Right kidney (tissue), 9 donors: ENCODE data around the gene SEC61G.

Experiments
- DNase-seq: peaks from one replicate; pipeline ENCODE4 v3.0.0-alpha.2; 2016
- long read RNA-seq, 8 donors: transcript quantifications; one replicate each; lab custom pipeline, GENCODE V29; 2026

SEC61G gene
- long read RNA-seq, donor 1, transcript SEC61G-201 (4 exons, 462 nt), result major isoform, 174 of 225 reads
- long read RNA-seq, donor 1, transcript SEC61G-202 (4 exons, 459 nt), result minor isoform, 11 of 225 reads
- long read RNA-seq, donor 1, partial matches to known transcripts, result 29 of 225 reads
- long read RNA-seq, donor 1, other reads (novel, unspliced or antisense), result 6 of 225 reads
- long read RNA-seq, donor 2, transcript SEC61G-202 (4 exons, 459 nt), result minor isoform, 8 of 104 reads
- long read RNA-seq, donor 2, transcript SEC61G-201 (4 exons, 462 nt), result major isoform, 76 of 104 reads
- long read RNA-seq, donor 2, partial matches to known transcripts, result 19 of 104 reads
- long read RNA-seq, donor 2, other reads (novel, unspliced or antisense), result 0 of 104 reads
- long read RNA-seq, donor 3, transcript SEC61G-201 (4 exons, 462 nt), result major isoform, 76 of 90 reads
- long read RNA-seq, donor 3, transcript SEC61G-202 (4 exons, 459 nt), result minor isoform, 6 of 90 reads
- long read RNA-seq, donor 3, partial matches to known transcripts, result 7 of 90 reads
- long read RNA-seq, donor 3, other reads (novel, unspliced or antisense), result 0 of 90 reads
- long read RNA-seq, donor 4, transcript SEC61G-202 (4 exons, 459 nt), result minor isoform, 14 of 142 reads
- long read RNA-seq, donor 4, transcript SEC61G-201 (4 exons, 462 nt), result major isoform, 98 of 142 reads
- long read RNA-seq, donor 4, partial matches to known transcripts, result 18 of 142 reads
- long read RNA-seq, donor 4, other reads (novel, unspliced or antisense), result 10 of 142 reads
- long read RNA-seq, donor 5, transcript SEC61G-202 (4 exons, 459 nt), result minor isoform, 8 of 196 reads
- long read RNA-seq, donor 5, transcript SEC61G-201 (4 exons, 462 nt), result major isoform, 173 of 196 reads
- long read RNA-seq, donor 5, partial matches to known transcripts, result 12 of 196 reads
- long read RNA-seq, donor 5, other reads (novel, unspliced or antisense), result 0 of 196 reads
- long read RNA-seq, donor 6, transcript SEC61G-201 (4 exons, 462 nt), result major isoform, 131 of 170 reads
- long read RNA-seq, donor 6, transcript SEC61G-202 (4 exons, 459 nt), result minor isoform, 7 of 170 reads
- long read RNA-seq, donor 6, partial matches to known transcripts, result 28 of 170 reads
- long read RNA-seq, donor 6, other reads (novel, unspliced or antisense), result 0 of 170 reads
- long read RNA-seq, donor 7, transcript SEC61G-202 (4 exons, 459 nt), result minor isoform, 24 of 271 reads
- long read RNA-seq, donor 7, transcript SEC61G-204 (4 exons, 512 nt), result minor isoform, 5 of 271 reads
- long read RNA-seq, donor 7, transcript SEC61G-201 (4 exons, 462 nt), result major isoform, 204 of 271 reads
- long read RNA-seq, donor 7, partial matches to known transcripts, result 36 of 271 reads
- long read RNA-seq, donor 7, other reads (novel, unspliced or antisense), result 0 of 271 reads
- long read RNA-seq, donor 8, transcript SEC61G-207 (3 exons, 661 nt), result minor isoform, 5 of 192 reads
- long read RNA-seq, donor 8, transcript SEC61G-201 (4 exons, 462 nt), result major isoform, 146 of 192 reads
- long read RNA-seq, donor 8, transcript SEC61G-202 (4 exons, 459 nt), result minor isoform, 22 of 192 reads
- long read RNA-seq, donor 8, partial matches to known transcripts, result 14 of 192 reads
- long read RNA-seq, donor 8, other reads (novel, unspliced or antisense), result 5 of 192 reads

DNA sequence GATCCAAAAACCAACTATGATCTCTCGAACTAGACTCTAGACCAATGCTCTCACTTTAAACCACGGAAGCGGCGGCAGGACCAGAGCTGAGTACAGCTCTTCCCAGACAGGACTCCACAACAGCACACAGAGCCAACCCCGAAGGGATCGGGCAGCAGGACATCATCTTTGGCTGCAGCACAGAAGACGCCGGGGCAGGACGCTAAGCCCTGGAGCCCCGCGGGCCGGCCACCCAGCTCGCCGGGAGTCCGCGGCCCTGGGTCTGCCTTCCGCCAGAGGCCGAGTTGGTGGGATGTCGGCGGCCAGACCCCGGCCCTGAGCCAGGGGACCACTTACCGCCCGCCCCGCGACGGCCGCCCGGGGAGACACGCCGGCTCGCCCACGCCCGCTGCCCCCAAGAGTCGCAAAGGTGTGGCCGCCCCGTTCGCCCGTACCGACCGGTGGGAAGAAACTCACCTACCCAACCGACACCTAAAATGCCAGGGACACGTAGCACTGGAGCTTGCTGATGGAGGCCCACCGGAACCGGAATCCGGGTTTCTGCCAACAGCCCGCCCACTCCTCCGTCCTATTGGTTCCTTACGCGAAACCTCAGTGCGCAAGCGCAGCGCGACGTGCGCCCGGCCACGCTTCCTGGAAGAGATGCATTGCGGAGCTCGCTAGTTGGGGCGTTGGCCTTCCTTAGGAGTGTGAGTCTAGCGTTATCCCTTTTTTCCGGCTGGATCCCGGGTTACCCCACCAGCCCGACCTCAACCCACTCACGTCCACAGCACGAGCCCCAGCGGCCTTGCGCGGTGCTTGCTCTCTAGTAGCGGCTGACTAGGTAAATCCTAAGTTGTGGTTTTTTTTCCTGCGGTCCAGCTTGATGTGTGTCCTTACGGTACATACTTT, at the start of gene SEC61G:
Gene SEC61G, minus strand, starts transcription at position 510 of the 891 bp plus-strand sequence. CDS start 1,623 bp downstream, outside the sequence.
- peak; percentile 92 for DNase-seq

DNA sequence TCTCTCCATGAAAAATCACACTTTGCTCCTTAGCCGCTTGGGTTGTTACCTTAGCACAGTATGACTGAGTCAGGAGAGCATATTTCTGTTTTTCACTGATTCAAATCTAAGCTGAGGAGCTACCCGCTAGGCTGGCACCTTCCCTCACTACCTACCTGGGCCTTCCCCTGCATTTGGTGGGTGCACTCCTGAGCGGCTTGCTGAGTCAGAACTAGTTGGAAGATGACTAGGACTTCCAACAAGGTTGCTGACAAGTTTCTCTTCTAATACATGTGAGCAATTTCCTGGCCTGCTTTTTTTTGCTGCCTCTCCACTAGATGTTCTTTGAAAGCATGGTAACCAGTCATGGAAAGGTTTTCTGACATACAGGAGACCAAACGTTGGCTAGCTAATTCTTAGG, 43.8 kb upstream of the SEC61G start:
- no peak for DNase-seq

DNA sequence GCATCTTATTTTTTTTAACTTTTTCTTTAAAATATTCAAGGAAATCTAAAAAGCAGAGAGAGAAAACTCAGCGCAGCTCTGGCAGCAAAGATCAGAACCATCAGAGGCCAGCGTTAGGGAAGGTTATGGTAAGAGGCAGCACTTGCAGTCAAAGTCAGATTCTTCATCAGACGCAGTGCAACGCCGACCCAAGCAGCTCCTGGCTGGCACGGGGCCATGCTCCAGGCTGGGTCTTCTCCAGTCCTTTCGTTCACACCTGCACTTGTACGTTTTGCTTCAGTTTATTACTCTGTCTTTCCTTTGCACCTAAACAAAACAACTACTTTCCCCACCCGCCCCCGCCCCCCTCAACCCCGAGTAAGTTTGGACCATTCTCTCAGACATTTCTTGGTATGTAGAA, 43.1 kb upstream of the SEC61G start:
- DNase-seq, result no peak

DNA sequence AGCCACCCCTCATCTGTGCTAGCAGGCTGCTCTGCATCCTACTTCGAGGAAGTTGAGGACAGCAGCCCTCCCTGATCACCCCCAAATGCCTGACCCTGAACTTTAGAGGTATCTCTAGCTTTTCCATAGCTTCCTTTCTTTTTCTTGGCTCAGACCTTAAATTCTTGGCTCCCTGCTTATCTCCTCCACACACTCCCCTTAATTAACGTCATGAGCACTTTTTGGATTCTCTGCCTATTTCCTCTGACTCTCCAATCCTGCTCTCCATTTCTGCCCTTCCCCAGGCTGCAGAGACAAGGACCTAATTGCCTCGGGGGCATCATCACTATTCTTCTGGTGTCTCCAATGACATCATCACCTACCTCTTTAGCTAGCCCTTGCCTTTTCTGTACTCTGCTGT, 40.8 kb upstream of the SEC61G start:
- DNase-seq, result no peak

DNA sequence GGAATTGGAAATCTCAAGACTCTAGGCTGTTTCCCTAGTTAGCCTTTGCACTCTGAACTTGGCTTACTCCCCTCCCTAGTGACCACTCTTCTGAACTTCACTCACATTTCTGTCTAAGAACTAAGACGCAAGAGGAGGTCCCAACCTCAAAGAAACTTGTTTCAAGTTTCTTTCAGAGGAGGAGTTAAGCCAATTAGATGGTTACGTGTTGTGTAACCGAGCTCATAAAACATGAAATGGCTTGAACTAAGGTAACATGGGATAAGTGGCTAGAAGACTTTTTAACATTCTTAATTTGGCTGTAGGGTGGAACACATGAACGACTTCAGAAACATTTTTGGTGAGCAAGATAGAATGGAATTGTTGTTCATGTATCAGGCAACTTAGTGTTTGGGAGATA, 39.5 kb upstream of the SEC61G start:
- DNase-seq, result no peak

DNA sequence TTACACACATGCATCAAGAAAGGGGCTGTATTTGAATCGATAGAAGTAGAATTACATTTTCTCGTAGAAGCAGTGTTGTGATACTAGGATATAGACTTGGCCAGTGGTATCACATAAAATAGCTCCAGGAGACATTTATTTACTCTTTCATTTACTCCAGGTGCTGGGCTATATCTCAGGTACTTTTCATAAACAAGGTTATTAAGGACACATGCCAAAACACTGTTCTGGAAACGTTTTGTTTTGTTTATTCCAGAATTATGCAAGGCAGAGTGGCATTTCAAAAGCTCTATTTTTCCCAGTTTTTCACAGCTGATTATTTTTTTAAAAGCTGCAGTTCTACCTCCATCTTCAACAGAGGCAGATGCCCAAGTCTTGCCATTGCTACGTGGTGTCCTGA, 37.8 kb upstream of the SEC61G start:
- DNase-seq, result no peak

DNA sequence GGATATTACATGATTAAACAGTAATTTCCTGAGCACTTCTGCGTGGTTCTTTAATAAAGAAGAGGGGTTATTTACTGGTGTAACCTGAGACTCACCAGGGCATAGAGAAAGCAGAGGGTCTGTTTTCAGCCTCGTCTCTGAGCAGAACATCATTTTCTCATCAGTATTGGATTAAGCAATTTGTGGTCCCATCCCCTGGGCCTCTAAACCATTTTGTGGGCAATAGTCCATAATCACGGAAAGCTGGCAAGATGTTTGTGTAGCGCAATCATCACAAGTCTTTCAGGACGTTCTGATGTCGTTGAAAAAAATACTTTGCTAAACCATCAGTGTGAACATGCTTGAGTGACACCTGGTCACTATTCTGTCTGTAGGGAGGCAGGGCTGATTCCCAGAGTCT, 37.1 kb upstream of the SEC61G start:
- no peak for DNase-seq

DNA sequence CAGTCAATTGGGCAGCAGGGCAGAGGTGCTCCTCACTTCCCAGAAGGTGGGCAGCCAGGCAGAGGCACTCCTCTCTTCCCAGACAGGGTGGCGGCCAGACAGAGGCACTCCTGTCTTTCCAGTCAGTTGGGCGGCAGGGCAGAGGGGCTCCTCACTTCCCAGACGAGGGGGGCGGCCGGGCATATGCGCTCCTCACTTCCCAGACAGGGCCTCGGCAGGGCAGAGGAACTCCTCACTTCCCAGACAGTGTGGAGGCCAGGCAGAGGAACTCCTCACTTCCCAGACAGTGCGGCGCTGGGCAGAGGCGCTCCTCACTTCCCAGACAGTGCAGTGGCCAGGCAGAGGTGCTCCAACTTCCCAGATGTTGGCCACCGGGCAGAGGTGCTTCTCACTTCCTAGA, 33.4 kb upstream of the SEC61G start:
- no peak for DNase-seq

DNA sequence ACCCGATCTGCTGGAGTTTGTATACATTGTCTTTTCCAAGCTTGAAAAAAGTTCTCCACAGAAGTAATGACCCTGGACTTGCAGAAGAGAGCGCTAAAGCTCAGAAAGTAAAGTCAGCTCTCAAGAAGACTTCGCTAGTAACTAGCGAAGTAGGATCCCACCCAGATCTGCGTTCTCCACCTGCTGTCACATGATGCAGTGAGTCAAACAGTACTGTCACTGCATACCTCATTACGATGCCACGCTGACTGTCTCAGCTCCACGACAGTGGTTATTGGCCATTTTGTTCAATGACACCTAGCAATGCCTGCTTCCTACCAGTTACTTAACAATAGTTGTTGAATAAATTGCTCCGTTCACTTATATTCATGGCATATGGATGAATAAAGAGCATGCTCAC, 29.7 kb upstream of the SEC61G start:
- peak; percentile 56 for DNase-seq

DNA sequence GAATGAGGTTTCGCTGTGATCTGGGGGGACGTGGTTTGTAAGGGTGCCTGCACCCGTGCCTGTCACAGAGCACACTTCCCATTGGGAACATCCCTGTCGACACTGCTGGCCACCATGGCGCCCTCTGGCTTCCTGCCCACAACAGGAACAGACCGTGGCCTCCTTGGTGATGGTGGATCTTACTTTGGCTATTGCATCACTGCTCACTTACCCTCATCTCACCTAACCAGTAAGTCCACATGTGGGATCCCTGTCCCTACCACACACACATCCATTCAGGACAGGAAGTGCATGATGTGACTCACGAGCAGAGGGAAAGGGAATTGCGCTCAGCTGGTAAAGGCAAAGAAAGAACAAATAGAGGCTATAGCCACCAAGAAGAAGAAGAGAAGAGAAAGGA, 26.2 kb upstream of the SEC61G start:
- no peak for DNase-seq

DNA sequence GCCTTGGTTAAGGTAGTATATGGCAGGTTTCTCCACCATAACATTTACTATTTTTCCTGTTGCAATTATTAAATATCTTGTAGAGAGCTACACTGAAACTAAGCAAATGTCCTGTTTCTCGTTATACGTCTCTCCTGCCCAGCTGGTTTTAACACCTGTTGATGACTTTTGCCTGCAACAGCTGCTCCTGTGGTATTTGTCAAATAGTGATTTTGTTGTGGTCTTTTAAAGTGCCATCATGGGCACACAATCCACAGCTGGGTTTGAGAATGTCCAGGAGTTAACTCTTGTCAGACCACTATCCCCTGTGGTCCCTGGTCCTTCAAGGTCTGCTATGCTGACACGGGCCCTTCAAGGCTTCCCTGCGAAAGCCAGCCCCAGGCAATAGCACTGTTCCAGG, 24.9 kb upstream of the SEC61G start:
- DNase-seq, result no peak

DNA sequence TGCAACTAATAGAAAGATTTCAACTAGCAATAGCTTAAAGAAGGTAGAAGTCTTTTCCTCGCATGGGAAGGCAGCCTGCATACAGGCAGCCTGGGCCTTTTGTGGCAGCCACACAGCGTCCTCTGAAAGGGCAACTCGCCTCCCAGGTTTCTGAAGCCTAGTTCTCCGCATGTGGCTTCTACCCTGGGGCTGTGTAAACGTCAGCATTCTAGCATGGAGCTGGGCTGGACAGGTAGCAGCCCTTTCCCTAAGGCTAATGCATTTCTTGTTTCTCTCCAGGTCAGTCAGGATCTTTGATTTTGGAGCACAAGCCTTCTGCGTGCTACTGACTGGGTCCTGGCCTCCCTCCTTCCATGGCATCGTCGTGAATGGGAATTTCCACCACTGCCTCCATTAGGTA, 23.8 kb upstream of the SEC61G start:
- no peak for DNase-seq

DNA sequence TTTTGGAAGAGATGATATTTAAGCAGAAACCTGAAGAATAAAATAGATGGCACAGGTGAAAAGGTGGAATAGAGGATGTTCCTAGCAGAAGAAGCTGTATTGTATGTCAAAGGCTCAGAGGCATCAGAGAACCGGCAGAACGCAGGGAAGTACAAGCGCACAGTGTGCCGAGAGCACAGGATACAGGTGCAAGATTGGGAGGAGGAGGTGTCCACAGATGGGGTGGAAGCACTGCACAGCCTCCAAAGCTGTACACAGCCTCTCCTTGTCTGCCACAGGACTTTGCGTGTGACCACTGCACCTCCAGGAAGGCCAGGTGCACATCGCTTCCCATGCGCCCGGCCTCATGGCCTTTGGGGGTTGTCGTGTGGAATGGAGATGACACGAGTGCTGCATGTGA, 23.3 kb upstream of the SEC61G start:
- no peak for DNase-seq

DNA sequence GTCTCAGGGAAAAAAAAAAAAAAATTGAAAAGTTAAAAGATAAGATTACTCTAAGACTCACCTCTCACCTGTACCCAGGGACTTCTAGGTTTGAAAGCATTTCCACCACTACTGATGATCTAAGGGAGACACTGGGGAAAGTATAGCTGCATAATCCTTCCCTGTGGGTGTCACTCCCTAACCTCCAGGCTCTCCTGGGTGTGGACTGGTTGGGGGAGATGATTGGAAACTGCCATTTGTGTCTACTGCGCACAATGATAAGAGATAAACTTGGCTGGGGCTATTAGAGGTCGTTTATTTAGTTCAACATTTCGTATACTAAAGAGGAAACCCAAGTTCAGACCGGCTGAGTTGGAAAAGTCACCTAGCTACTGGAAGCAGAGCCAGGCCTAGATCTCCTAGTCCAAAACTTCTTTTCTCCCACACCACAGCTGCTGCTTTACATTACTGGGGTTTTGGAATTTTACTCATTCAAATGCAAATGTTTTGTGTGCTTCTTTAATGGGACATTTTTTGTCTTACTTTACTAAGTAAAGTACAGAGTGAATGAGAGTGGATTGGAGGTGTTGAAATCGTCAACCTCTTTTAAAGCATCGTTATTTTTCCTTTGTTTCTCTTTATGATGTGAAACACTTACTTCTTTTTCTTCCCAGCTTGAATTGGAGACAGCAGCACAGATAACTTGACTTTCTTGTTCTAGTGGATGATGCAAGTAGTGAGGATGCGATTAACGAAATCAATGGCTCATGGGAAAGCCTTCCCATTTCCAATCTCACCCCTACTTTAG, 22.3 kb upstream of the SEC61G start:
- DNase-seq, result no peak

DNA sequence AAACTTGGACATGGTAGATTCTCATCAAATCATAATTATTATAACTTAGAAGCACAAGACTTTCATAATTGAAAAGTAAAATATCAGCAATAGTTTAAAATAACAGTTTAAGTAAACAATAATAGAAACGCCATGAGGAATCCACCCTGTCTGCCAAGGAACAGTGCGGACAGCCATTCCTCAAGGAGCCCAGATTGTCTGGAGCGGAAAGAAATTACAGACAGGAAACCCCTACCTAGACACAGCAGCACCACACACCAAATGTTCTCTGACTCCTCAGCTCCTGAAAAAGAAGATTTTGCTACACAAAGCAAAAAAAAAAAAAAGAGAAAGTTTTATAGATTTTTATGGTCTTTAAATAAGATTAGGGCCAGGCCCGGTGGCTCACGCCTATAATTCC, 21.5 kb upstream of the SEC61G start:
- DNase-seq, result no peak

DNA sequence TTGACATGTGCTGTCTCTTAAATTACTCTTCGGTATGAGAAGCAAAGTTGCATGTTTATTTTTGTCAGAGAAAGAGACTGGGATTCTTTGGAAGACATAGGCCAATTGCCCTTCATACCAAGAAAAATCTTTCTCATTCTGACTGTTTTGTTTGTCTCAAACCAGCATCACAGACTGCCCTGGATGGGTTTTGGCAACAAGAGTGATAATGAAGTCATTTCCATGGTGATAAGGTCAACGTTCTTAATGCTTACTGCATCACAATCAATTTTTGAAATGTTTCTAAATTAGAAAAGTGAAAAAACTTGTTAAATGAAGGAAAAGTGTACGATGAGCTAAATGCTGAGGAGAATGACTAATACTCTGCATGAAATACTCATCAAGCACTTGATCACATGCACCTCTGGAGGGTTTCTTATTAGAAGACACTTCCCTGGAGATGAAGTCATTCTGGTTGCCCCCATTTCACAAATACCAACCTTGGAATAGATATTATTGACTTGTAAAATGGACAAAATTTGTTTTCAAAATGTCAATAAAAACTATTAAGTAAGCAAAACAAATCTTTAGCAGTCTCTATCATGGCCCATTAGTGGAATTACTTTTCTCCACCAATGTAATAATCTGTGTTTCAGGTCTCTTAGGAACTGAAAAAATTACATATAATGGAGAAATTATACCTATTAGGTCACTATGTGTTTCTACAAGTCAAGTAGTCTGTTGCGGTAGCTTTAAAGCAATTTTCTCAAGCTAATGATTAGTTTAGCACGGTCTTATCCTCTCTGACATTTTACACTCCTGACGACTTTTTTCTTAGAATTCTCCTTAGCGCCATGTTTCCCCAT, 19.9 kb upstream of the SEC61G start:
- no peak for DNase-seq

DNA sequence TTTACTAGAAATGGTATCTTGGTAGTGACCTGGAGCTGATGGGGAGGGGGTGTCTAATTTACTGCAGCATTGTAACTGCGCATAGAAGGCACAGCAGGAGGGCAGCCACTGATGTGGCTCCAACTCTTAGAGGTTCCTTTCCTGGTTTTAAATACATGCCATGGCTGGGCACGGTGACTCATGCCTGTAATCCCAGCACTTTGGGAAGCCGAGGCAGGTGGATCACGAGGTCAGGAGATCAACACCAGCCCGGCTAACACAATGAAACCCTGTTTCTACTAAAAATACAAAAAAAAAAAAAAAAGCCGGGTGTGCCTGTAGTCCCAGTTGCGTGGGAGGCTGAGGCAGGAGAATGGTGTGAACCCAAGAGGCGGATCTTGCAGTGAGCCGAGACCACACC, 19.2 kb upstream of the SEC61G start:
- no peak for DNase-seq

DNA sequence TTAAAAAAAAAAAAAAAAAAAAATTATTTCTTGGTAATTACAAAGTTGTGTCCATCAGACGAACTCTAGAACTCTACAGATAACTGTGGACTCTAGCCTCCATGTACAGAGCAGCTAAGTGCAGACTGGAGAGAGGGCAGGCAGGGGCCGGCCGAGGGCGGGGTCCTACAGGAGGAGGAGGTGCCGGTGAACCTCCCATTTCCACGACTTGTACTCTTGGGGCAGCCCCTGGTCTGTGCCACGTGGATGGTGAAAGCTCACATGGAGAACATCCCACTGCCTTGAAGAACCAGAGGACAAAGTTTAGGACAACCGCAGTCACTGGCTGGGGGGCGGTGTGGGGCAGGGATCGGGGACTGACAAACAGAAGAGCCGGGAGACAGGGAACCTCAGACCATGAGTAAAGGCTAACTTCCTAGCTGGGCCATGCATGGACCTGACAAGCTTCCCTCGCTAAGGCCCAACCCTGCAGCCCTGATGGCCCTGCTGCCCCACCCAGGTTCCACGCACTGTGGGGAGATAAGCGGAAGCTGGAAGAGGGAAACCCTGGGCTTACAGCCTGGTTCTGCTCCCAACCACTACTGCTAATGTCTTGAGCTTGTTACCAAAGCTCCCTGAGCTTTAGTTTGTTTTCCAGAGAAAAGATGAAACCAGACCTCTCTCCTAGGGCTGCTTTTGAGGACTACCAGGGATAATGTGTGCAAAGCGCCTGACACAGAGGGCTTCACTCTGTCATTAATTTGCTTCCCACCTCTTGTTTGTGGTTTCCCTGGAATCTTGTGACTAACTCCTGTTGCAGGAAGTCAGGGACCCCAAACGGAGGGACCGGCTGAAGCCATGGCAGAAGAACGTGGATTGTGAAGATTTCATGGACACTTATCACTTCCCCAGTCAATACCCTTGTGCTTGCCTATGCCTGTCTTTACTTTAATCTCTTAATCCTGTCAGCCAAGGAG, 16.1 kb upstream of the SEC61G start:
- DNase-seq, result no peak
